SK-N-SH treated with all-trans-retinoic acid at 6 μM for 48 hours (cell line): ENCODE results near the gene TEC.

ENCODE experiments used
- ATAC-seq: fragments of 200-7000 bp; cut with Tn5 transposase; 3 replicates; pipeline ENCODE4 v1.9.1; 2020; ENCODE audit warnings: mild to moderate bottlenecking, moderate library complexity
- ARNTL ChIP-seq: fragments of 450-650 bp; formaldehyde crosslinking; IDR thresholded peaks from 2 replicates; pipeline ENCODE4 v1.5.0; 2020; ENCODE audit warnings: low read depth, mild to moderate bottlenecking, moderate library complexity, borderline replicate concordance
- BACH2 ChIP-seq: fragments of 250-450 bp; sonication (Bioruptor Pico); IDR thresholded peaks from 2 replicates; pipeline ENCODE4 v1.9.0; 2021; ENCODE audit warnings: mild to moderate bottlenecking, borderline replicate concordance
- CREB5 ChIP-seq: fragments of 250-450 bp; sonication (Bioruptor Pico); IDR thresholded peaks from 2 replicates; pipeline ENCODE4 v1.5.1; 2020; ENCODE audit warnings: low read depth, mild to moderate bottlenecking, moderate library complexity
- CSDC2 ChIP-seq: fragments of 250-450 bp; sonication (Bioruptor Pico); IDR thresholded peaks from 2 replicates; pipeline ENCODE4 v1.5.0; 2020; ENCODE audit warnings: mild to moderate bottlenecking, moderate library complexity
- CSRNP3 ChIP-seq: fragments of 250-450 bp; sonication (Bioruptor Pico); IDR thresholded peaks from 2 replicates; pipeline ENCODE4 v1.5.1; 2021; ENCODE audit warnings: mild to moderate bottlenecking, moderate library complexity
- GLIS3 ChIP-seq: fragments of 250-450 bp; sonication (Bioruptor Pico); IDR thresholded peaks from 2 replicates; pipeline ENCODE4 v1.5.0; 2020; ENCODE audit warnings: mild to moderate bottlenecking, moderate library complexity
- ISL1 ChIP-seq: fragments of 250-450 bp; sonication (Bioruptor Pico); IDR thresholded peaks from 2 replicates; pipeline ENCODE4 v2.1.2; 2022; ENCODE audit warnings: mild to moderate bottlenecking, moderate library complexity
- OSR1 ChIP-seq: fragments of 250-450 bp; sonication (Bioruptor Pico); IDR thresholded peaks from 2 replicates; pipeline ENCODE4 v1.8.0; 2022; ENCODE audit warnings: moderate library complexity, mild to moderate bottlenecking, inconsistent platforms
- PATZ1 ChIP-seq: fragments of 250-450 bp; sonication (Bioruptor Pico); IDR thresholded peaks from 2 replicates; pipeline ENCODE4 v1.8.0; 2020; ENCODE audit warnings: mild to moderate bottlenecking, moderate library complexity, borderline replicate concordance
- POU6F1 ChIP-seq: fragments of 250-450 bp; sonication (Bioruptor Pico); IDR thresholded peaks from 2 replicates; pipeline ENCODE4 v1.8.0; 2021; ENCODE audit warnings: low read depth, mild to moderate bottlenecking, moderate library complexity, borderline replicate concordance
- PPARA ChIP-seq: fragments of 250-450 bp; sonication (Bioruptor Pico); IDR thresholded peaks from 2 replicates; pipeline ENCODE4 v1.5.0; 2020; ENCODE audit warnings: mild to moderate bottlenecking, borderline replicate concordance
- SNAI2 ChIP-seq: fragments of 250-450 bp; sonication (Bioruptor Pico); IDR thresholded peaks from 2 replicates; pipeline ENCODE4 v1.5.0; 2020; ENCODE audit warnings: mild to moderate bottlenecking, moderate library complexity
- TCF4 ChIP-seq: fragments of 250-450 bp; sonication (Bioruptor Pico); IDR thresholded peaks from 2 replicates; pipeline ENCODE4 v1.8.0; 2021; ENCODE audit warnings: mild to moderate bottlenecking, moderate library complexity, borderline replicate concordance
- TOX ChIP-seq: fragments of 250-450 bp; sonication (Bioruptor Pico); IDR thresholded peaks from 2 replicates; pipeline ENCODE4 v1.8.0; 2021; ENCODE audit warnings: mild to moderate bottlenecking, moderate library complexity, borderline replicate concordance
- ZC3H10 ChIP-seq: fragments of 250-450 bp; sonication (Bioruptor Pico); IDR thresholded peaks from 2 replicates; pipeline ENCODE4 v1.5.1; 2021; ENCODE audit warnings: mild to moderate bottlenecking, moderate library complexity
- ZFP3 ChIP-seq: fragments of 250-450 bp; sonication (Bioruptor Pico); IDR thresholded peaks from 2 replicates; pipeline ENCODE4 v1.5.0; 2020; ENCODE audit warnings: mild to moderate bottlenecking, moderate library complexity
- ZFP30 ChIP-seq: fragments of 450-650 bp; formaldehyde crosslinking; IDR thresholded peaks from 2 replicates; pipeline ENCODE4 v1.5.0; 2022; ENCODE audit warnings: mild to moderate bottlenecking, moderate library complexity
- ZNF565 ChIP-seq: fragments of 450-650 bp; formaldehyde crosslinking; conservative IDR thresholded peaks from 2 replicates; pipeline ENCODE4 v1.5.0; 2020; ENCODE audit warnings: low read depth, mild to moderate bottlenecking, moderate library complexity
- ZNF70 ChIP-seq: fragments of 450-650 bp; formaldehyde crosslinking; IDR thresholded peaks from 2 replicates; pipeline ENCODE4 v1.5.0; 2020; ENCODE audit warnings: mild to moderate bottlenecking, moderate library complexity
- ZNF8 ChIP-seq: fragments of 450-650 bp; formaldehyde crosslinking; IDR thresholded peaks from 2 replicates; pipeline ENCODE4 v1.5.0; 2020; ENCODE audit warnings: mild to moderate bottlenecking, moderate library complexity

The TEC gene

GRCh38 chr4:48244665-48245064 is 25.0 kb downstream of the TEC start:
- no peak for ATAC-seq
- TF ChIP-seq OSR1 (CRISPR knock-in tag) (no peak), ZFP30 (no peak), ISL1 (no peak), TOX (no peak), TCF4 (CRISPR knock-in tag) (no peak)
- TF ChIP-seq, all 23 proteins: peak for 0

- ATAC-seq, result no peak
- no peak for TF ChIP-seq ISL1
- no peak for TF ChIP-seq ZC3H10 (CRISPR knock-in tag)
- TF ChIP-seq ZFP30, result no peak
- no peak for TF ChIP-seq PPARA (CRISPR knock-in tag)
- TF ChIP-seq CREB5 (CRISPR knock-in tag), result no peak
- no peak for TF ChIP-seq PATZ1 (CRISPR knock-in tag)
- no peak for TF ChIP-seq ZNF70 (CRISPR knock-in tag)
- TF ChIP-seq TCF4 (CRISPR knock-in tag), result no peak
- TF ChIP-seq SNAI2 (CRISPR knock-in tag), result no peak
- TF ChIP-seq CSRNP3 (CRISPR knock-in tag), result no peak
- no peak for TF ChIP-seq GLIS3 (CRISPR knock-in tag)
- TF ChIP-seq CSDC2, result no peak
- TF ChIP-seq OSR1 (CRISPR knock-in tag), result no peak
- no peak for TF ChIP-seq ZNF8 (CRISPR knock-in tag)
- TF ChIP-seq POU6F1 (CRISPR knock-in tag), result no peak
Observed at GRCh38 chr4:48243887-48244286, 25.8 kb downstream of the TEC start.

GRCh38 chr4:48243429-48243828 is 26.2 kb downstream of the TEC start:
- no peak for TF ChIP-seq CREB5 (CRISPR knock-in tag)
- no peak for TF ChIP-seq OSR1 (CRISPR knock-in tag)
- no peak for TF ChIP-seq BACH2 (CRISPR knock-in tag)
- TF ChIP-seq ZC3H10 (CRISPR knock-in tag), result no peak
- TF ChIP-seq CSRNP3 (CRISPR knock-in tag), result no peak
- TF ChIP-seq POU6F1 (CRISPR knock-in tag), result no peak
- no peak for TF ChIP-seq TOX
- TF ChIP-seq ISL1, result no peak
- TF ChIP-seq ZFP30, result no peak
- TF ChIP-seq ARNTL (CRISPR knock-in tag), result no peak
- no peak for TF ChIP-seq ZFP3 (CRISPR knock-in tag)
- TF ChIP-seq PPARA (CRISPR knock-in tag), result no peak
- TF ChIP-seq SNAI2 (CRISPR knock-in tag), result no peak
- TF ChIP-seq ZNF565 (CRISPR knock-in tag), result no peak
- ATAC-seq, result no peak
